GM23248 (cell line): ENCODE data around the gene SPINT1.

ENCODE experiments used
- EZH2 ChIP-seq: fragments of 200-600 bp; sonication (generic); IDR thresholded peaks from 2 replicates; pipeline ENCODE4 v1.6.1; 2018; ENCODE audit warnings: antibody characterized with exemption, mild to moderate bottlenecking; ENCODE audit not compliant: insufficient read depth, poor library complexity, severe bottlenecking
- EZH2phosphoT487 ChIP-seq: fragments of 200-600 bp; sonication (generic); IDR thresholded peaks from 2 replicates; pipeline ENCODE4 v1.6.1; 2018; ENCODE audit warnings: antibody characterized with exemption, moderate library complexity, mild to moderate bottlenecking, low read depth; ENCODE audit not compliant: insufficient read depth

DNA sequence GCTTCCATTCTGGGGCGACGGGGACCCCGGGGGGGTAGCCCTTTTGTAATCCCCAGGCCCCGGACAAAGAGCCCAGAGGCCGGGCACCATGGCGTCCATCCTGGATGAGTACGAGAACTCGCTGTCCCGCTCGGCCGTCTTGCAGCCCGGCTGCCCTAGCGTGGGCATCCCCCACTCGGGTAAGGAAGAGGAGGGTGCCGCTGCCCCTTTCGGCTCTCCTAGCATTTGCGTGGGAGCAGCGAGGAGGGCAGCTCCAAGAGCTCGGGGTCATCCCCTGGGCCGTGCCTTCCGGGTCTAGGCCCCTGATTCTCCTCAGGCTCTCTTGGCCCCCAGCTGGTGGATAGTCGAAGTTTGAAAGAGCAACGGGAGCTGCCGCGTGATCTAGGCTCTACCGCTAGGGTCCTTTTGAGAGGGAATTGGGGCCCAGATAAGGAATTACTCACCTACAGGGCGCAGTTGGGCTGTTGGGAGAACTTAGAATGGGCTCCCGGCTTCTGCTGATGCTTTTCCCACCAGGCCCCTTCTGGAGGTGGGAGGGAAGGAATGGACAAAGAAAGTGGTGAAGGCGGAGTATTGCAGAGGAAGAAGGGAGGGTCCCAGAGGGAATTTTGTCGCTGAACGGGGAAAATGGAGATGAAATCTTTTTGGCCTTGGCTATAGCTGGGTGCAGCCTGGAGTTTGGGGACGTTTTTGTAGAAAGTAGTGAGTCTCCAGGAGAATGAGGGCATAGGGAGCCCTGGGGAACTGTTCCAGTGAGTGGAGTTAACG is 51.0 kb downstream of the SPINT1 start:
- TF ChIP-seq EZH2, result no peak
- TF ChIP-seq EZH2phosphoT487, result no peak
